Measurements from ENCODE around the gene EMC6.

The EMC6 gene

DNA sequence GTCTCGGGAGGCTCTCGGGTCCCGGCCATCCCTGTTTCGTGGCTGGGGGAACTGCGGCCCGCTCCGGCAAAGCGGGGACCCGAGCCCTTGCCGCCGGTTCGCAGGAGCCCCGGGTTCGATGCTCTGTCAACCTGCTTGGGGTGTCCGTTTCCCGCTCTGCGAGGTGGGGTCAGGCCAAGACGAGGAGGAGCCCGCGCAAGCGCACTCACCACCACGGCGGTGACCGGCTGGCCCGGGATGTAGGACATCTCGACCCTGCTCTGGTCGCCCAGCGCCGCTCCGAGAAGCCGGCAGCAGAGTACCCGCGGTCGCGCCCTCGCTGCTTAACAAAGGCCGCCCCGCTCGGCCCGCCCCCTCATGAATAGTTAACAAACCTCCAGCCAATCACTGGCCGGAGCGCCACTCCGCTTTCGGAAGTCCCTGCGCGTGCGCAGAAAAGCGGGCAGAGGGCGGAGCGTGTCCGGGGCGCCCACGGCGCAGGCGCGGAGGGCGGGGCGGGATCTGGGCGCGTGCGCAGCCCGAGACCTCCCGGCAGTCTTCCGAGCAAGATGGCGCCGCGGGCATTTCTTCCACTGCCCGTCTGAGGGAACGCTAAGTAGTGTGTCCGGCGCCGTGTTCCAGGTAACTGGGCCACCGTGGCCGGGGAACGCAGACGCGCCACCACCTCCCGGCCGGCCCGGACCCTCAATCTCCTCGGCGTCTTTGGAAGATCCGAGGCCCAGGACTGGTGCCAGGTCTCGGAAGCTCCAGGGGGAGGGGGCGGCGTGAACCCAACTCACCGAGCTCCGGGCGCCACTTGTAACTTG, at the start of gene EMC6, which contains the start of gene TAX1BP3:
Gene EMC6, plus strand, starts transcription at position 534 of the 806 bp plus-strand sequence. CDS start 335 bp downstream, outside the sequence.
Gene TAX1BP3, minus strand, starts transcription at position 300 of the 806 bp plus-strand sequence. Its CDS starts 52 bp downstream, at position 248.
- DNase-seq = peak; percentile 97

DNA sequence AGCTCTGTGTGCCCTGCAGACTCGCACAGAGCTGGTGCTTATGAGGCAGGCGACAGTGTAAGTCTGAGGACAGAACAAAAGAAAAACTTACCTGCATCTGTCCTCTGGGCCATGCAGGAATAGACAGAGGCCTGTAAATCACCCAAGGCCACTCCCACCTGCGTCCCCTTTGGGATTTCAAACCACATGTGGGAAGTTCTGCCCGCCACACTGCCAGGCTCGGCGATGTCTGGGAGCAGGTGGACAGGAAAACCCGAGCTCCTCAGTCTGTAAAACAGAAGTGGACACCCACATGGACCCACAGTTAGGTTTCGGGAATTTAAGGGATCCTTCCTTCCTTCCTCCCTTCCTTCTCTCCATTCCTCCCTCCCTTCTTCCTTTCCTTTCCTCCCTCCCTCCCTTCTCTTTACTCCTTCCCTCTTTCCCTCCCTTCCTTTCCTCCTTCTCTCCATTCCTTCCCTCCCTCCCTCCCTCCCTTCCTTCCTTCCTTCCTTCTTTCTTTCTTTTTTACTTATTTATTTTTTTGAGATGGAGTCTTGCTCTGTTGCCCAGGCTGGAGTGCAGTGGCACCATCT, 47.4 kb upstream of the EMC6 start:
- DNase-seq = no peak

DNA sequence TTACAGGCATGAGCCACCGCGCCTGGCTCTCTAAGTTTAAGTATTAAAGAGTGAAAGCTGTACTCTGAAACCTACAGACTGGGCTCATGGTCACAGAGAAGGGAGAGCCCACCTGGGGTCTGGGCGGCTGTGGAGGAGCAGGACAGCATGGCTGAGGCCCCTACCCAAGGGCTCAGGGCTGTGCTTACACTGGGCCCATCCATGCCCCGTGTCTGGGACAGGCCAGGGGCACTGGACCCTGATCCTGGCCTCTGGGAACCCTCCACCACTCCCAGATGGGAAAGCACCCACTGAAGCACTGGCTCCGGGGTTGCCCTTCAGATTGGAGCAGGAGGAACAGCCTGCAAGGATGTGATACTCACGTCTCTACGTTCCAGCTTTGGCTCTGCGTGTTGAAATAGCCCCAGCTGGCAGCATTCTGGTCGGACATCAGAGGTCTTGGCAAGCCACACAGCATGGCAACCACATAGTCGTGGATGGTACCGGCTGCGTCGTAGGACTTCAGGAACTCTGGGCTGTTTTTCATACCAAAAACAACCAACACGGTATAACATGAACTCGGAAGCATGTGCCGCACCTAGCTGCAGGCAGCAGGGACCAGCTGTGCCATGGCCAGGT, 45.5 kb upstream of the EMC6 start:
- DNase-seq = no peak

DNA sequence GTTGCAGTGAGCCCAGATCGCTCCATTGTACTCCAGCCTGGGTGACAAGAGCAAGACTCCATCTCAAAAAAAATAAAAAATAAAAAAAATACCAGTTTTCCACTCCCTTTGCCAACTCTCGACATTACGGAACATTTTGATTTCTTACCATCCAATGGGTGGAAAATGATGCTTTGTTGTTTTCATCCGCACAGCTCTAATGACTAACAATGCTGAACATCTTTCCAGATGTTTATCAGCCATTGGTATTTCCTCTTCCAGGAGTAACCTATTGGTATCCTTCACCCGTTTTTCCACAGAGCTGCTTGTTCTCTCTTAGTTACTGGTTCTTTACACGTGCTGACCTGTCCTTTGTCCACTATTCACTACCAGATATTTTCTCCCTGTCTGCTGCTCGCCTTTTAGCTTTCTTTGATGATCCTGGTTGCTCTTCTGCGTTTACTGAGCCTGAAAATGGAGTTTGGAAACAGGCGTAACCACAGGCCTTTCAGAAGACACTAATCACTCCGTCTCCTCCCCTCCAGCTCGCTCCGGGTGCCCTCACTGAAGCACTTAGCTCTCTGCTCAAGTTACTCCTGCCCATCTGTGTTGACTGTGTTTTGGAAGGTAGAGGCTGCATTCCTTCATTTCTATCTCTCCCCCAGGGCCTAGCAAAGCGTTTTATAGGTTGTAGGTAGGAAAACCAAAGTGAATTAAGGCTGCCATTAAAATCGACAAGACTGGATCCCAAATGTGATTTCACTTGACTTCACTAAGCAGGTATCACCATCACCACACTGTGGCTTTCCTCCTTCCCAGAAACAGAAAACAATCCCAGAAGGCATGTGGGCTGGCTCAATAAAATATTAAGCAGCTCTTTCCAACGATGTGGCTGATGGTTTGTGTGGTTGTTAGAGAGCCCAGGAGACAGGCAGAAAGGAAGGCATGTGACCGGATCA, 41.5 kb upstream of the EMC6 start:
- peak; percentile 35 for DNase-seq

DNA sequence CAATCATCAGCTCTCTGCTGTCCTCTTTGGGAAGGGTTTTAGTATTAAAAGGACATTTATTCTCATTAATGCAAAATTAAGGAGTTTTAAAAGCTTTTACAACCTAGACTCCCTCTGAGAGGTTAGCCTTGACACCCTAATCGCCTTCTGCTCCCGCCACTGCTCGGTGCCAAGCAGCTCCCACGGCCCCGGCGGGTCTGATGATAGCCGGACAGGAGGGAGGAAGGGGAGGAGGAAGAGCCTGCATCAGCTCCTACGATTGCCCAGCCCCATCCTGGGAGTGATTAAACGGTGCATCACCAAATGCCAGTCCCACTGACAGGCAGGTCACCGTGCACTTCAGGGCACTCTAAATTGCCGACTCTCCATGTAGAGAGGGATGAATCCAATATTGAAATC, 40.8 kb upstream of the EMC6 start:
- DNase-seq = no peak

DNA sequence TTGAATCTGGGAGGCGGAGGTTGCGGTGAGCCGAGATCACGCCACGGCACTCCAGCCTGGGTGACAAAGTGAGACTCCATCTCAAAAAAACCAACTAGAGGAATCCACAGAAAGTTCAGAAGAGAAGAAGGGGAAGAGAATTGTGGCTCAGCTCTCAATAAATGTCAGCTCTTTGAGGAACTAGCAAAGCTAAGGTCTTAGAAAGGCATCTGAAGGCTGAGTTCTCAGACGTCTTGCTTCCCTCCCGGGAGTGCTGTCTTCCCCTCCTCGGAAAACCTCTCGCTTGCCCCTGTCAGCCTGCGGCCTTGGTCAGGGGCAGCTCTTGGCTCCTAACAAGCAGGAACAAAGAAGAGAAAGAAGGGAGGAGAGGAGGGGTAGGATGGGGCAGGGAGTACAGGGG, 37.8 kb upstream of the EMC6 start:
- no peak for DNase-seq

DNA sequence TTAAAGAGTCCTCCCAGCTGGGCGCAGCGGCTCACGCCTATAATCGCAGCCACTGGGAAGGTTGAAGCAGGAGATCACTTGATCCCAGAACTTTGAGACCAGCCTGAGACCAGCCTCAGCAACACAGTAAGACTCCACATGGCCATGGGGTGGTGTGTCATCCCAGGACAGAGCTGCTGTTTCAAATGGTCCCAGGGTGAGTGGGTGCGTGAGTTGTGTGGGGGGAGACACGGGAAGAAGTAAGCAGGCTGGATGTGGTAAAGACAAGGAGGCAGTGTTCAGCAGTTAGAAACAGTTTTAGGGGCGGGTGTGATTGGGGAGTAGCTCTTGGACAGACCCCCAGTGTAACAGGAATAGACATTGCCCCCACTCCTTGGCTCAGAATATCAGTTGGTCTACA, 36.3 kb upstream of the EMC6 start:
- DNase-seq = no peak

DNA sequence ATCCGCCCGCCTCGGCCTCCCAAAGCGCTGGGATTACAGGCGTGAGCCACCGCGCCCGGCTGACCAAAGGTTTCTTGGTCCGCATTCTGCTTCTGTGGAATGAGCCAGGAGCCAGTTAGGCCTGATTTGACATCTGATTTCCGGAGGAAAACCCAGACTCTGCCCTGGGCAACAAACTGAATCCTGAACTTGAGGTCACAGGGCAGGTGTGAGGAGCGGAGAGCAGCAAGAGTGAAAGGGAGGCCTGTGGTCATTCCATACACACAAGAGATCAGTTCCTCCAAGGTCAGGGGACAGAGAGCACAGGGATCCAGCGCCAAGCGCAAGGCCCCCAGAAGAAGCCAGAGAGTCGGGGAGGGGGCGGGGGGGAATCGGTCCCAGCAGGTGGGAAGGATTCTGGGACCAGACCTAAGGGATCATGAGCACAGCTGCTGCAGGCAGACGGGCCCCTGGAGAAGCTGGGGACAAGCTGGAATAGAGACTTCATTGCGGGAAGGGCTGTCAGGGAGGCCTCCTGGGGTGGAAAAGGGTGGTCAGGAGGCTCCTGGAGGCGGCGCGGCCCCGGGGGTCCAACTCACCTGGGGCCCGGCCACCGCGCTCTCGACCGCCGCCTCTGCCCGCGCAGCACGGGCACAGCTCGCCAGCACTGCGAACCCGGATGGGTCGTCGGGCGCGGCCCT, 33.0 kb upstream of the EMC6 start:
- no peak for DNase-seq

DNA sequence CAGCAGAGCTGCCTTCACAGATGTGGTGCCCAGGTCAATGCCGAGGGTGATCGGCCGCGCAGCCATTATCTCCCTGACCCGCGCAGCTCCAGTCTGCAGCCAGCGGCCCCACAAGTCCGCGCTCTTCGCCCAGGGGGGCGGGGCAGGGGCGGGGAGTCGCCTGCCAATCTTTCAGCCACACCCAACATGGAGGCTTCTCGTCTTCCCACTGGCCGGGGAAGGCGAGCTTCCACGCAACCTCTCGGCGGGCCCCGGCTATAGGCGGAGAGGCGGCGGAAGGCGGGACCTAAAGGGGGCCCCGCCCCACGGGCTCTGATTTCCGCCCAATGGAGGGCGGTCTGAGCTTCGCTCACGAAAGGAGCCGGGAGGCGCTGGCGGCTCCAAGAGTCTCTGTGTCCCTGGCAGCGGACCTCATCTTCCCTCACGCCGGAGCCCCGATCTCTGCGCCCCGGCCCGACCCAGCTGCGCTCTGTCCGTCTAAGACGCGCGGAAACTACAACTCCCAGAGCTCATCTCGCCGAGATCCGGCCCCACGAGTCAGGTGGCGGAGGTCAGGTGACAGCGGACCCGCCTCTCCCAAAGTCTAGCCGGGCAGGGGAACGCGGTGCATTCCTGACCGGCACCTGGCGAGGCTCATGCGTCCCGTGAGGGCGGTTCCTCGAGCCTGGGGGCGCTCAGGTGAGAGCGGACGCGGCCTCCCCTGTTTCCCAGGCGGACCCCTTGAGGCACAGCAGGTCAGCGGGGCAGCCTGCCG, 32.3 kb upstream of the EMC6 start, which contains the start of the genes CTNS and SHPK:
Gene CTNS, plus strand, starts transcription at position 607 of the 754 bp plus-strand sequence. CDS start 3,447 bp downstream, outside the sequence.
Gene SHPK, minus strand, starts transcription at position 97 of the 754 bp plus-strand sequence. Its CDS starts 31 bp downstream, at position 66.
- DNase-seq = peak; percentile 86

DNA sequence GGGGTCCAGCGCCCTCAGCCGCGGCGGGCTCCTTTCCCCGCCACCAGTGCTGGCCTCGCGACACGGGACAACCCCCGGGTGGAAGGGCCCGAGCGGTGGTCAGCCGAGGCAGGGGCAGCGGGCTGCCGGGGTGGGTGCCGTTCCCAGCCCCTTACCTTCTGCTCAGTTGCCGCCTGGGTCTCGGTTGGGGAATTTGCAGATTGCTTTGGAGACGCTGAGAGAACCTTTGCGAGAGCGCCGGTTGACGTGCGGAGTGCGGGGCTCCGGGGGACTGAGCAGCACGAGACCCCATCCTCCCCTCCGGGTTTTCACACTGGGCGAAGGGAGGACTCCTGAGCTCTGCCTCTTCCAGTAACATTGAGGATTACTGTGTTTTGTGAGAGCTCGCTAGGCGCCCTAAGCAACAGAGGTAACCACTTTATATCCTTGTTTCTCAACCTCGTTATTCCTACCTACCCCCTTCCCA, 31.7 kb upstream of the EMC6 start:
- no peak for DNase-seq

DNA sequence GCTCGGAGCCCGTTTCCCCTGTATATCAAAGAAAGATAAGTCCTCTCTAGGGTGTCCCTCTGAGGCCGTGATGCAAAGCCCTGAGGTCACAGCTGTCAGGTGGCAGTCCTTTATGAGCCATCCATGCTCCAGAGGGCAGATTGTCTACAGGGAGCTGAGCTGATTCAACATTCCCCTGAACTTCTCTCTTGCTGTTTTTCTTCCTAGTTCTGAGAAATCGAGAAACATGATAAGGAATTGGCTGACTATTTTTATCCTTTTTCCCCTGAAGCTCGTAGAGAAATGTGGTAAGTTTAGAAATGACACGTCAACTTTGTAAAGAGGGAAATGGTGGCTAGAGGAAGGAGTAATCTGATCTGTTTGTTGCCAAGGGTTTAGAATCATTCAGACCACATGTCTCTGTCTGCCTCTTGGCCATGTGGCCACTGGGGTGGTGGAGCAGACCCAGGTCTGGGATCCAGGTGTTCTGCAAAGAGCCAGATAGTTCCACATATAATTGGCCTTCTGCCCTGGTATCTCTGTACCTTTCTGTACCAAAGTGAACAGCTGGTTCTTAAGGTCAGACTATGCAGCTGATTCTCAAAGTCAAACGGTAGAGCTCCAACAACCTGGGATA, 28.5 kb upstream of the EMC6 start:
- DNase-seq = no peak

DNA sequence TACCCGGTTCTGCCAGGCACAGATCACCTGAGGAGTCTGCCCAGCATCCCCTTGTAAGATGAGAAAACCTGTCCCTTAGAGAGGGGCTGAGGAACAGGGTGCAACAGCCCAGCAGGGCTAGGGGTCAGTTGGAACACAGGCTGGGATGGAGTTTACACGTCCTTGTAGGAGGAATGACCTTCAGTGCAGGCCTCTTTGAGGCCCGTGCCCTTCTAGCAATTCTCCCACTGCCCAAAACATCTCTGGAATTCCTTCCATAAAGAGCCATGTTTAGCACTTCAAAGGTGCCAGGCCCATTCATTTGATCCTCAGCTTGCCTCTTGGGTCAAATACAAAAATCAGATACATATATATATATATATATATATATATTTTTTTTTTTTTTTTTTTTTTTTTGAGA, 27.6 kb upstream of the EMC6 start:
- no peak for DNase-seq

DNA sequence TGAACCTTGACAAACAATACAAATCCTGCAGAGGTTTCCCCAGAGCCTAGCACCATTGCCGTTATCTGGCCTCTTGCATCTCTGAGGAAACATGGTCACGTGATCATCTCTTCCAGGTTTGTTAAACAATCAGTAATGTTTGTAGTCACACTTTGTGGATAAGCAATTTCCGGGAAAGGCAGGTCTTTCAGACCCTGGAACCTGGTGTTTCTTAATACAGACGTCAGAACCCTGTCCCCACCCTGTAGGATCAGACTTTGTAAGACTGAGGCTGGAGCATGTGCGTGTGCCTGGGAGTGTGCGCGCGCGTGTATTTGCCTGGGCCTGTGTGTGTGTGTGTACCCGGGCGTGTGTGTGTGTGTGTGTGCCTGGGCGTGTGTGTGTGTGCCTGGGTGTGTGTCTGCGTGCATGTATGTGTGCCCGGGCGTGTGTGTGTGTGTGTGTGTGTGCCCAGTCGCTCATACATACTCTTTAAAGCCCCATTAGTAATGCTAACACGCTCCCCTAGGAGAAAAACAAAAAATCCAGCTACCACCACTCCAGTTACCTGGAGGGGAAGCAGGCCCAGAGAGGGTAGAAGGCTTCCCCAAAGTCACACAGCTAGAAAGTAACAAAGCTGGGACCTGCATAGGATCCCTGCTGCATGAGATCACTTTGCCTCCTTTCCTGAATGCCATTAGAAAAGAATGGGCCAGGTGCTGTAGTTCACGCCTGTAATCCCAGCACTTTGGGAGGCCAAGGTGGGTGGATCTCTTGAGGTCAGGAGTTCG, 26.7 kb upstream of the EMC6 start:
- DNase-seq = no peak

DNA sequence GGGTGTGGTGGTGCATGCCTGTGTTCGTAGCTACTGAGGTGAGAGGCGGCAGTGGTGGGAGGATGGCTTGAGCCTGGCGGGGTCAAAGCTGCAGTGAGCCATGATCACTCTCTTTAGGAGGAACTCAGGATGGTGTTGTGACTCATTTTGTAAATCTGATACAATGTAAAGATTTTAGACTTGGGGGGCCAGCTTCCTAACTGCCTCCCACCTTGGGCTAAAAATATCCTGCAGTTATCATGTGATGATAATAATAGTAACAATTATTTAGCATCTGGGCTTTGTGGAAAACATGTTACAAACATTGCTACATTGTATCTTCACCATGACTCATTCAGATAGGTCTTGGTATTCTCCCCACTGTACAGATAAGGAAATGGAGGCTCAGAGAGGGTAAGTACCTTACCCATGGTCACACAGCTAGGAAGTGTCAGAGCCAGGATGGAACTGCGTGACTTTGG, 24.7 kb upstream of the EMC6 start:
- DNase-seq = no peak

DNA sequence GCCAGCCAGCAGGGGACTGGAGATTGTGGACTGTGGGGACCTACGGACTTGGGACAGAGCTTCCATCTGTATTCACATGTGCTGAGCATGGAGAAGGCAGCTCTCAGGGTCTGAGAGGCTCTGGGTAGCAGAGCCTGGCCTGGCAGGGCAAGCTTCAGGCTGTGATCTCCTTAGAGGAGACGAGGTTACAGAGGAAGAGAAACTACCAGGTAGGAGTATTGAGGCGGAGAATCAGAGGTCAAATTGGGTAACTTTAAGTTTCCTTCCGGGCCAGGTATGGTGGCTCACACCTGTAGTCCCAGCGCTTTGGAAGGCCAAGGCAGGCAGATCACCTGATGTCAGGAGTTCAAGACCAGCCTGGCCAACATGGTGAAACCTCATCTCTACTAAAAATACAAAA, 23.3 kb upstream of the EMC6 start:
- DNase-seq = no peak

DNA sequence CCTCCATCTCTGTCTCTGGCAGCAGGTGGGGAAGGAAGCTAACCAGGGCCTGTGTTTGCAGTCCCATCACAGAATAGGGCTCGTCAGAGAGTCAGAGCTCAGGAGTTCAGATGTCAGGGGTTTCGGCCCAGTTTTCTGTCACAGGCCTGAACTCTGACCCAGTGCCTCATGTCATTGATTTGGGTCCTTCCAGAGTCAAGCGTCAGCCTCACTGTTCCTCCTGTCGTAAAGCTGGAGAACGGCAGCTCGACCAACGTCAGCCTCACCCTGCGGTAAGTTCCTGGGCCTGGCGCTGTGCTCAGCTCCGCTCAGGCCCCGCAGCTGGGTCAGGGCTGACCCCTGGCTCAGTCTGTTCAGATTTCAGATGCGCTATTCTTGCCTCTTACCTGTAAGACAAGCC, 21.4 kb upstream of the EMC6 start:
- DNase-seq = no peak

DNA sequence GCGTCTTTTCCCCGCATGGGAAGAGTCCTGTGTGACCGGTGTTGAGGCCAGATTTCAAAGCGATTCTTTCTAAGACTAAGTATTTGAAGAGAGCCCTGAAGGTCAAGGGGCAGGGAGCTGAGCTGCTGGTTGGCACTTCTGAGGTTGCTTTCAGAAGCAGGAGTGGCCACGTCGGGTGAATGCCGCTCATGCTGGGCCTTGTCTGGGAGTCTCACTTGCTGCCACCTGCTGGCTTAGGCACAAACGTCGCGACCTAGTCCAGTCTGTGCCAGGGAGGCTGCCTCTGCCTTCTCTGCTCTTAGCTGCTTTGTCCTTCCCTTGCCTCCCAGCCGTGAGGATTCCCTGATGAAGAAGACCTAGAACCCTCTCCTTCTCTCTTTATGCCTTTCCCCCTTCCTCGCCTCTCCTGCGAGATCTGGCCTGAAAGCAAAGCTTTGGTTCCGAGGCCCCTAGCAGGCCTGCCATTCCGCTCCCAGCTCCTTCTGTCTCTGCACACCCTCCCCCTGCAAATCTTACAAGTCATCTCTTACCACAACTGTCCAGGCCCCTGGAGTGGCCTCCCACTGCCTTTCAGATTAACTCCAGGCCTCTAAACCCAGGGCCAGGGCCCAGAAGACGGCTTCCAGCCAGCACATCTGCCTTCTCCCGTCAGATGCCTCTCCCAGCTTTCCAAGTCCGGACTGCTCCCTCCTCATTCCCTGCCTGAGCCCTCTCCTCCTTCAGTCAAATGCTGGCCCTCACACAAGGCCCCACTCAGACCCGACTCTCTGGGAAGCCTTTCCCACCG, 20.6 kb upstream of the EMC6 start:
- DNase-seq = no peak

DNA sequence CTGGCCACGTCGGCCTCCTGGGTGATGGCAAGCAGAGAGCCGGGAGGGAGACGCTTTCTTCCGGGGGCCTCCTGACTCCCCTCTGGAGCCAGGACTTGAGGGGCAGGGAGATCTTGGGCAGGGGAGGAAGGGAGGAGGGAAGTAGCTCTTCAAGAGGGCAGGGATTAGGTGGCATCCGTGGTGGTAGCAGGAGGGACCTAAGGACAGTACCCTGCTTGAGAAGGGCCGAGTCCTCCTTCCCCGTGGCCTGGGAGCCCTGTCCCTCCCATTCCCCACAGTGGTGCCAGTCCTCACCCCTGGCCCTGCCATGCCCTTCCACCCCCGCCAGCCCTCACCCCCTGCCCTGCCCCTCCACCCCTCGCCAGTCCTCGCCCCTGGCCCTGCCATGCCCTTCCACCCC, 12.8 kb upstream of the EMC6 start:
- DNase-seq = no peak

DNA sequence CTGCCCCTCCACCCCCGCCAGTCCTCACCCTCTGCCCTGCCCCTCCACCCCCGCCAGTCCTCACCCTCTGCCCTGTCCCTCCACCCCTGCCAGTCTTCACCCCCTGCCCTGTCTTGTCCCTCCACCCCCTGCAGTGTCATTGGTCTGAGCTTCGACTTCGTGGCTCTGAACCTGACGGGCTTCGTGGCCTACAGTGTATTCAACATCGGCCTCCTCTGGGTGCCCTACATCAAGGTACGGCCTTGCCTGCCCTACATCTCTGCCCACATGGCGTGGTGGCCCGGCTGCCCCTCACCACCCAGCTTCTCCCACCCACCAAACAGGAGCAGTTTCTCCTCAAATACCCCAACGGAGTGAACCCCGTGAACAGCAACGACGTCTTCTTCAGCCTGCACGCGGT, 12.3 kb upstream of the EMC6 start:
- DNase-seq = no peak

Measured in NCI-H2227 treated with DMSO at 0.1 percent for 48 hours (cell line).